Esophagus squamous epithelium (tissue), 4 donors: ENCODE results near the gene COL6A5.

ENCODE experiments used
- CTCF ChIP-seq, 6 experiments: fragments of 450-650 bp in 4 of 6; fragments of 200-600 bp in 2 of 6; sonication (generic) in 2 of 6; IDR thresholded peaks; one replicate each; pipeline ENCODE4 v1.5.1; 2016 to 2019; ENCODE audit warnings: antibody characterized with exemption in 6 of 6, mild to moderate bottlenecking in 4 of 6, moderate library complexity in 4 of 6
- POLR2A ChIP-seq, 4 donors: fragments of 450-650 bp; IDR thresholded peaks; one replicate each; pipeline ENCODE4 v1.6.1; 2017; ENCODE audit warnings: antibody characterized with exemption in 4 of 4, mild to moderate bottlenecking in 4 of 4, moderate library complexity in 3 of 4

GRCh38 chr3:130300888-130301287, 44.6 kb upstream of the COL6A5 start:
- no peak for TF ChIP-seq CTCF (IDR thresholded peaks at IDR 0.05)
- TF ChIP-seq POLR2A (IDR thresholded peaks at IDR 0.05): no peak
